SU-DHL-6 (cell line): ENCODE data around the gene OR2L8.

Source experiments
- H2AFZ ChIP-seq: fragments of 200-600 bp; sonication (generic); 2 replicates; pipeline ENCODE4 v1.6.1; 2014; ENCODE audit warnings: low read depth, mild to moderate bottlenecking, moderate library complexity, mixed read lengths, antibody characterized with exemption, low read length; ENCODE audit not compliant: severe bottlenecking
- H3F3A ChIP-seq: fragments of 200-600 bp; shearing (Covaris generic); 2 replicates; pipeline ENCODE4 v1.6.0; 2016; ENCODE audit warnings: antibody characterized with exemption, mild to moderate bottlenecking; ENCODE audit not compliant: insufficient read depth
- H3K27ac ChIP-seq: fragments of 200-600 bp; sonication (generic); 2 replicates; pipeline ENCODE4 v1.5.1; 2016; ENCODE audit warnings: low read depth, mild to moderate bottlenecking, low read length, moderate library complexity, mixed read lengths
- H3K27me3 ChIP-seq: fragments of 200-600 bp; sonication (generic), shearing (Covaris generic); 2 replicates; pipeline ENCODE4 v1.6.0; 2014; ENCODE audit warnings: mild to moderate bottlenecking, low read length
- H3K36me3 ChIP-seq: fragments of 200-600 bp; sonication (generic); 2 replicates; pipeline ENCODE4 v1.6.1; 2014; ENCODE audit warnings: mild to moderate bottlenecking, low read length, mixed read lengths
- H3K4me2 ChIP-seq: fragments of 300-600, 200-600 bp; shearing (Covaris generic), sonication (generic); 2 replicates; pipeline ENCODE4 v1.6.0; 2014; ENCODE audit warnings: low read length, low read depth, mild to moderate bottlenecking; ENCODE audit not compliant: poor library complexity, severe bottlenecking
- H3K4me3 ChIP-seq: fragments of 200-600 bp; sonication (generic); 2 replicates; pipeline ENCODE4 v1.5.1; 2014; ENCODE audit warnings: antibody characterized with exemption, low read length, mild to moderate bottlenecking, mixed read lengths; ENCODE audit not compliant: insufficient read depth, poor library complexity, severe bottlenecking
- H3K79me2 ChIP-seq: fragments of 200-600 bp; sonication (generic); 2 replicates; pipeline ENCODE4 v1.6.1; 2014; ENCODE audit warnings: mild to moderate bottlenecking, low read length, moderate library complexity; ENCODE audit not compliant: insufficient read depth
- H3K9ac ChIP-seq: fragments of 200-600 bp; sonication (generic); 2 replicates; pipeline ENCODE4 v1.7.0; 2014; ENCODE audit warnings: mild to moderate bottlenecking, low read length
- H3K9me2 ChIP-seq: fragments of 200-600 bp; sonication (generic); replicated peaks from 2 replicates; pipeline ENCODE4 v1.6.1; 2014; ENCODE audit warnings: low read length; ENCODE audit not compliant: insufficient read depth
- H3K9me3 ChIP-seq: fragments of 200-600 bp; sonication (generic); 2 replicates; pipeline ENCODE4 v1.6.1; 2014; ENCODE audit warnings: low read length, mixed read lengths; ENCODE audit not compliant: insufficient read depth
- H4K20me1 ChIP-seq: fragments of 200-600 bp; sonication (generic); 2 replicates; pipeline ENCODE4 v1.6.1; 2014; ENCODE audit warnings: low read depth, mild to moderate bottlenecking, antibody characterized with exemption, low read length, moderate library complexity, mixed read lengths
- CTCF ChIP-seq: fragments of 200-600 bp; sonication (generic); IDR thresholded peaks from one replicate; pipeline ENCODE4 v1.5.1; 2017; ENCODE audit warnings: antibody characterized with exemption, mild to moderate bottlenecking, low read length, moderate library complexity; ENCODE audit not compliant: insufficient read depth, poor library complexity, severe bottlenecking
- EZH2phosphoT487 ChIP-seq: fragments of 200-600 bp; sonication (generic), shearing (Covaris generic); conservative IDR thresholded peaks from 2 replicates; pipeline ENCODE4 v1.6.1; 2018; ENCODE audit warnings: mild to moderate bottlenecking, antibody characterized with exemption, low read length, moderate library complexity, mixed read lengths

Gene OR2L8

GRCh38 chr1:247961791-247962190 is 13.1 kb downstream of the OR2L8 start:
- Histone ChIP-seq H3K36me3 (no peaks in the 10 kb centered on the region), H2AFZ (no peak overlapping the region), H3K79me2 (no peaks in the 10 kb centered on the region), H3K9ac (no peak overlapping the region), H3K4me2 (no peak overlapping the region), H3K9me3 (no peaks in the 10 kb centered on the region), H4K20me1 (no peaks in the 10 kb centered on the region), H3K4me3 (no peak overlapping the region), H3K27ac (no peak overlapping the region), H3K9me2 (no peaks in the 10 kb centered on the region), H3F3A (no peaks in the 10 kb centered on the region), H3K27me3 (no peaks in the 10 kb centered on the region)
- TF ChIP-seq CTCF (no peak), EZH2phosphoT487 (no peak)

GRCh38 chr1:247962911-247963588 is 14.4 kb downstream of the OR2L8 start:
- Histone ChIP-seq H3K36me3 (no peaks in the 10 kb centered on the region), H3K27me3 (no peaks in the 10 kb centered on the region), H3K4me3 (no peak overlapping the region), H2AFZ (no peak overlapping the region), H3K9me2 (no peaks in the 10 kb centered on the region), H3K27ac (no peak overlapping the region), H3K9me3 (no peaks in the 10 kb centered on the region), H4K20me1 (no peaks in the 10 kb centered on the region), H3K9ac (no peak overlapping the region), H3K79me2 (no peaks in the 10 kb centered on the region), H3K4me2 (no peak overlapping the region), H3F3A (no peaks in the 10 kb centered on the region)
- no peak for TF ChIP-seq EZH2phosphoT487
- TF ChIP-seq CTCF = no peak

GRCh38 chr1:247964933-247965332 is 16.3 kb downstream of the OR2L8 start, which contains the start of gene OR2AK2:
OR2AK2 (plus strand) TSS chr1:247965233; CDS start chr1:247965377, 144 bp downstream.
- no peaks in the 10 kb centered on the region for H3K9me3 ChIP-seq

More at GRCh38 chr1:247964933-247965332, 16.3 kb downstream of the OR2L8 start, which contains the start of gene OR2AK2:
- no peaks in the 10 kb centered on the region for H3K36me3 ChIP-seq
- no peak within 1 kb of the TSS for H2AFZ ChIP-seq
- H3K27me3 ChIP-seq = no peaks in the 10 kb centered on the region
- no peaks in the 10 kb centered on the region for H3K79me2 ChIP-seq
- no peak within 1 kb of the TSS for H3K4me3 ChIP-seq
- no peaks in the 10 kb centered on the region for H3K9me2 ChIP-seq
- H3K9ac ChIP-seq = no peak within 1 kb of the TSS
- H3F3A ChIP-seq = no peaks in the 10 kb centered on the region
- H3K4me2 ChIP-seq = no peak within 1 kb of the TSS
- no peak within 1 kb of the TSS for H3K27ac ChIP-seq
- no peaks in the 10 kb centered on the region for H4K20me1 ChIP-seq
- TF ChIP-seq EZH2phosphoT487 (no peak), CTCF (no peak)
